Stimulated activated CD4-positive, alpha-beta T cell treated with anti-CD3 and anti-CD28 coated beads, Interleukin-1b, Interleukin-23, amount 100 ng/mL, for 1 hour (primary cell): ENCODE measurements around the gene CIAPIN1.
"Not testable (repeated sequence)": the region's sequence is repeated elsewhere in the genome, so short reads cannot be mapped to it uniquely, and the experiment has no call there.

ENCODE experiments used
- DNase-seq, 2 donors: peaks; one replicate each; pipeline ENCODE4 v3.0.0-alpha.2; 2020; ENCODE audit warnings: low read depth in 2 of 2

The CIAPIN1 gene

GRCh38 chr16:57406881-57407280, 40.3 kb downstream of the CIAPIN1 start:
- DNase-seq, result no peak

- DNase-seq, result no peak
These were observed 42.1 kb downstream of the CIAPIN1 start for GRCh38 chr16:57405097-57405496.

- no peak for DNase-seq
These were observed 43.0 kb downstream of the CIAPIN1 start, which contains the start of gene CCL17 for GRCh38 chr16:57403965-57404817. Gene CCL17 (plus strand): TSS chr16:57404767. CDS start chr16:57413933, 9,166 bp downstream.

GRCh38 chr16:57401943-57402640, 45.1 kb downstream of the CIAPIN1 start:
- DNase-seq, result no peak

- DNase-seq, result not testable (repeated sequence)
These were observed 49.7 kb downstream of the CIAPIN1 start for GRCh38 chr16:57397493-57397892.

- DNase-seq, result no peak
These were observed 50.4 kb downstream of the CIAPIN1 start for GRCh38 chr16:57396786-57397185.

- no peak for DNase-seq
These were observed 52.2 kb downstream of the CIAPIN1 start for GRCh38 chr16:57395026-57395425.

GRCh38 chr16:57394444-57394843, 52.7 kb downstream of the CIAPIN1 start:
- DNase-seq, result no peak

- DNase-seq, result no peak
These were observed 54.5 kb downstream of the CIAPIN1 start for GRCh38 chr16:57392694-57393093.

GRCh38 chr16:57391708-57392107, 55.5 kb downstream of the CIAPIN1 start:
- DNase-seq, result no peak

GRCh38 chr16:57391300-57391699, 55.9 kb downstream of the CIAPIN1 start:
- DNase-seq, result no peak

GRCh38 chr16:57390636-57391295, 56.4 kb downstream of the CIAPIN1 start:
- DNase-seq, result no peak

GRCh38 chr16:57389087-57389468, 58.1 kb downstream of the CIAPIN1 start:
- no peak for DNase-seq

- no peak for DNase-seq
These were observed 58.7 kb downstream of the CIAPIN1 start for GRCh38 chr16:57388359-57389086.

- no peak for DNase-seq
These were observed 59.4 kb downstream of the CIAPIN1 start for GRCh38 chr16:57387598-57388354.

GRCh38 chr16:57386381-57386951, 60.7 kb downstream of the CIAPIN1 start:
- DNase-seq, result no peak

- DNase-seq, result no peak
These were observed 62.1 kb downstream of the CIAPIN1 start for GRCh38 chr16:57385083-57385482.

- no peak for DNase-seq
These were observed 62.7 kb downstream of the CIAPIN1 start for GRCh38 chr16:57384248-57385070.
